Measurements from ENCODE around the gene SORBS1.

GRCh38 chr10:95284807-95285206 is 276.4 kb downstream of the SORBS1 start:
- TF ChIP-seq EZH2 (optimal IDR thresholded peaks at IDR 0.05; ENCODE audit: low read depth, low read length) (no peak), EZH2phosphoT487 (IDR thresholded peaks at IDR 0.05; ENCODE audit: low read length) (no peak), CTCF (IDR thresholded peaks at IDR 0.05; ENCODE audit: low read length) (no peak)
